GM21576 (cell line): Measurements from ENCODE around the gene FN3KRP.

Experiments used
- ATAC-seq: cut with Tn5 transposase; IDR thresholded peaks from one replicate; pipeline ENCODE4 v1.9.1; 2021; ENCODE audit warnings: mild to moderate bottlenecking, moderate library complexity; ENCODE audit not compliant: unreplicated experiment

FN3KRP gene

DNA sequence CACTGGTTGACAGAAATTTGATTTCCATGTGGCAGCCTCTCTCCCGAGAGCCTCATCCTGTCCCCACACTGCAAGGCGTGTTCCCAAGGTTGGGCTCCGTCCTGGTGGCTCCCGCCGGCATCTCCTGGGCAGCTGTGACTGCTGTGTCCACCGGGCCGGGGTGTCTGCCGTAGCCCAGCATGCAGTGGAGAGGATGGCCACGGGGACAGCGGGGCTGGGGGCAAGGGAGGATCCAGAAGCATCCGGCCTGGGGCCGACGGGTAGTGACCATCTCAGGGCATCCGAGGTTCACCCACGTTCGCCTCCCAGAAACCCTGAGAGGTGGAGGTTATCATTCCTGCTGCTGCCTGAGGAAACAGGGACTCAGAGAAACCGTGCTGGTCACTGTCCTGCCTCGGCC, 10.8 kb upstream of the FN3KRP start:
- ATAC-seq: no peak

DNA sequence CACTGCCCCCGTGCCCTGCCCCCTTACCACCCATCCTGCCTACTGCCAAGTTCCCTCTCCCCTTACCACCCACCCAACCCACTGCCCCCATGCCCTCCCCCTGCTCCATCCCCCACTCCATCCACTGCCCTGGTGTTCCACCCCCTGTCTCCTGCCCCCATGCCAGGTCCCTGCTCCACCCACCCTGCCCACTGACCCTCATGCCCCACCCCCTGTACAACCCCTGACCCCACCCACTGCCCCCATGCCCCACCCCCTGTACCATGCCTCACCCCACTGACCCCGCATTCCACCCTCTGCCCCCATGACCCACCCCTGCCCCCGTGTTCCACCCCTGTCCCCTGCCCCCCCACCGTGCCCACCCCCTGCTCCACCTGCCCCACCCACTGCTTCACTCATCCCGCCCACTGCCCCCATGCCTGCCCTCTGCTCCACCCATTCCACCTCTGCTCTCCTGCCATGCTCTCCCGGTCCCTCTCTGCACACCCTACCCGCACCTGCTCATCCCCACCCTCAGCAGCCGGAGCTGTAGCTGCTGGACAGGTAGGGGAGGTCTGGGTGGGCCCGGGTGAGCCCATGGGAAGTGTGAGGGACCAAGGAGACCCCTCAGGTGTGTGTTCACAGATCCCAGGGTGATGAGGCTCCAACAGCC, 7.4 kb upstream of the FN3KRP start:
- ATAC-seq: no peak

DNA sequence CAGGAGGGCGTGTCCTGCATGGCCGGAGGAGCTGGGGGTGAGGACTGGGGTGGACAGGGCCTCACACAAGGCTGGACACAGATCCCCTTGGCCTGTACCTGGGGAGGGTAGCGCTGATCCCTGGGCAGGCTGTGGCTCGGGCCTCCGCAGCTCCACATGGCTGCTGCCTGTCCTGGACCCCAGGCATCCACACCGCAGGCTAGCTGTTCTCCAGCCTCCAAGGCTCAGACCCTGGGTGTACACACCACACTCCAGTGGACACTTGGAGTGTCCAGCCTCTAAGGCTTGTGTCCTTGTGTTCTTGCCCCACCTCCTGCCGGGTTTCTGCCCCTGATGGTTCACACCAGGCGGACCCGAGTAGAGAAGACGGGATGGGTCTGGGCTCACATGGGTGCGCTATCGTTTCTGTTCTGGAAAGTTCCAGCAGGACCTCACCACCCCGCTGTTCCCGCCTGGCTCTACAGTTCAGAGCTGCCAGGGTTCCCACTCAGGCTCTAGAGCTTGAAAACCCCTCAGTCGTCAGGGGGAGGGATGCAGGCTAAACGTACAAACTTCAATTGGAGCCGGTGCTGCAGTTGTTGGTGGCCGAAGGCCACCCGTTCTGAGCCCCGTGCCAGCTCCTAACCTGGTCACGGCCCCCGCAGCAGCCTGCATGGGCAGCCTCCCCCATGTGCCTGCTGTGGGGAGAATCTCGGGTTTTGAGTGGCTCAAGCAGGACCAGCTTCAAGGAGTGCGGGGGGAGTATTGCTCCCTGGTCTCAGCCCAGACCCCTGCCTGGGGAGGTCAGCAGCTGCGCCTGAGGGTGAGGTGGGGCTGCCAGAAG, 6.6 kb upstream of the FN3KRP start:
- ATAC-seq: no peak

DNA sequence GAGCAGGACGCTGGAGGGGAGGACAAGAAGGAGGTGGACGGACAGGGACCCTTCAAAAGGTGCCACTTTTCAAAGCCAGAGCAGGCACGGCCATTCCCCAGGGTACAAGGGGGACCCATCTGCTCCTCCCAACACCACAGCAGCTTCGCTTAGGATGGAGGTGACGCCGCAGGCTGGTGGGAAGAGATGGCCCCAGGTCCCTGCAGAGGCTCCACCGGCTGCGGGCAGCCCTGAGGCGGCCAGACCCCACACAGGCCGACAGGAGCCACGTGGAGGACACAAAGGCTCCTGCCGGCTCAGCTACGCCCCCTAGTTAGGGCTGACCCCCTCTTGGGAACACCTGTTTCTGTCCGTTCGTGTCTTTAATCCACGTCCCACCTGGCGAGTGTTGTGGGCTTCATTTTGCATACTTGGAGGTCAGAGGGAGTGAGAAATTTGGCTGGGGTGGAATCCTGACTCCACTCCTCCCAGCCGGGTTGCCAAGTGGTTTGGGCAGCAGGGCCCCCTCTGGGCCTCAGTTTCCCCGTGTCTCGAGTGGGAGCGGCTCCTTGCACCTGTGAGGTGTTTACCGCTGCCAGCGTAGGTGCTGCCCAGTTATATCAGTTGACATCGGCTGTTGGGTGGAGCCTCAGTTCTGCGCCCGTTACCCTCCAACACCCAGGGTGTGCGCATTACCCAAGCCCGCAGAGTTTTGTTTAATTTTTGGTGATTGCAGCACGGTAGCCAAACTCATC, 5.8 kb upstream of the FN3KRP start:
- ATAC-seq: no peak

DNA sequence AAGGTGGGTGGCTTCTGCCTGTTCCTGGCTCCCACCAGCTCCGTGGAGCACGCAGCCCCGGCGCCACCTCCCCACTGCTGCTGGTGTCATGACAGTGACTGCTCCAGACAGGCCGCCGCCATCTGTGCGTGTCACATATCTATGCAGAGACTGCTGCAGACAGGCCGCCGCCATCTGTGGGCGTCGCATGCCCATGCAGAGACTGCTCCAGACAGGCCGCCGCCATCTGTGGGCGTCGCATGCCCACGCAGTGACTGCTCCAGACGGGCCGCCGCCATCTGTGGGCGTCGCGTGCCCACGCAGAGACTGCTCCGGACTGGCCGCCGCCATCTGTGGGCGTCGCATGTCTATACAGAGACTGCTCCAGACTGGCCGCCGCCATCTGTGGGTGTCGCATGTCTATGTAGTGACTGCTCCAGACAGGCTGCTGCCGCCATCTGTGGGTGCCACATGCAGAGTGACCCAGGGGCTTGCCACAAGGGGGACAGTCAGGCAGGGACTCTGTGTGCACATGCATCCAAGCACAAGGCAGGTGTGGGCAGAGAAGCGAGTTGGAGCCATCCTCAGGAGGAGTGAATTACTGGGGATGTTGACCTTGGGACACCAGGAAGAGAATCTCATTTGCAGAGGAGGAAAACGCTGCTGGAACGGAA, 3.3 kb upstream of the FN3KRP start:
- ATAC-seq: no peak

DNA sequence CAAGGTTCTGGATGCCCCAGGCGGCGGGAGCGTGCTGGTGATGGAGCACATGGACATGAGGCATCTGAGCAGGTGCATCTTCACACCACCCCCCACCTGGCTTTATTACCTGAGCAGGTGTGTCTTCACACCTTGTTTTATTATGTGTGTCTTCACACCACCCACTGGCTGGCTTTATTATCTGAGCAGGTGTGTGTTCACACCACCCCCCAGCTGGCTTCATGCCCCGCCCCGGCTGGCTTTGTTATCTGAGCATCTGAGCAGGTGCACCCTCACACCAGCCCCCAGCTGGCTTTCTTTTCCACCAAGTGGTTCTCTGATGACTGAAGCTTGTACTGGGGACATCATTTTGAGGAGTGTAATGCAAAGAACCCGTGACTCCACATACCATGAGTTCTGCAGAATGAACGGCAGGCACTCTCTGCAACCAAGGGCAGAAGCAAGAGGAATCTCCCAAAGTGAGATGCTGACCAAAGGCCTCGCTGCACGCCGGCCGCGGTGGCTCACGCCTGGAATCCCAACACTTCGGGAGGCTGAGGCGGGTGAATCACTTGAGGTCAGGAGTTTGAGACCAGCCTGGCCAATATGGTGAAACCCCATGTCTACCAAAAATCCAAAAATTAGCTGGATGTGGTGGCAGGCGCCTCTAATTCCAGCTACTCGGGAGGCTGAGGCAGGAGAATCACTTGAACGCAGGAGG, 2.6 kb downstream of the FN3KRP start:
- no peak for ATAC-seq

DNA sequence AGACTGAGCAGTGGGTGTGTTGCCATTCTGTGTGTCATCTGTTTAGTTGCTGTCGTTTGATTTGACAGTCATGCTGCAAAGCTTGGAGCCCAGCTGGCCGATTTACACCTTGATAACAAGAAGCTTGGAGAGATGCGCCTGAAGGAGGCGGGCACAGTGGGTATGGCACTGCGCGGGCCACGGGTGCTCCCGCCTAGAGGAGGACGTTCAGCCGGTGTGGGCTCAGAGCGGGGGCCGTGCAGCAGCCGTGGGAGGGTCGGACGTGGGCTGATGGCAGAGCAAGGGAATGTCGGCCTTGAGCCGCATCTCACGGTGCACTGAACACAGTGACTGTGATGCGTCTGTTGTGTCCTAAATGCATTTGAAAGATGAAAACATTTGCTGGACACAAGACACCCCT, 3.7 kb downstream of the FN3KRP start:
- ATAC-seq: no peak

DNA sequence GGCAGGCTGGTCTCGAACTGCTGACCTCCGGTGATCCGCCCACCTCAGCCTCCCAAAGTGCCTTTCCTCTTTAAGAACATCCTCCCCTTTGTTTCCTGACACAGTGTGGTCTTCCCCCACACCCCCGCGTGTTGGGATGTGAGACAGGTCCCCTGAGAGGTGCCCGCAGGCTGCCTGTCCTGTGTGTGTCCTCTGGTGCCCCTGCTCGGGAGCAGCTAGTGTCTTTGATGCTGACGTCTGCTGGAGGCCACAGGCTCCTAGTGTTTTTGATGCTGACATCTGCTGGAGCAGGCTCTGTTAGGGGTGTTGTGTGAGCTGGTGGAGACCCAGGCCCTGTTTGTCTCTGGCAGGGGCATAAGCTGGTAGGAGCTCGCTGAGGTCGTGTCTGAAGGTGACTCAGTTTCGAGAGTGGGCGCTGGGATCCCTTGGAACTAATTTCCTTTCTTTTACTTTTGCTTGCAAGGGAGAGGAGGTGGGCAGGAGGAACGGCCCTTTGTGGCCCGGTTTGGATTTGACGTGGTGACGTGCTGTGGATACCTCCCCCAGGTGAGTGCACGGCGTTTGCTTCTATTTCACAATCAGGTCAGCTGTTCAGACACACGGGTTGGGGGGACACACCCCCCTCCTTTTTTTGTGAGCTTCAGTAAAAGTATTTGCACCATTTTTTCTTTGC, 6.0 kb downstream of the FN3KRP start:
- no peak for ATAC-seq

DNA sequence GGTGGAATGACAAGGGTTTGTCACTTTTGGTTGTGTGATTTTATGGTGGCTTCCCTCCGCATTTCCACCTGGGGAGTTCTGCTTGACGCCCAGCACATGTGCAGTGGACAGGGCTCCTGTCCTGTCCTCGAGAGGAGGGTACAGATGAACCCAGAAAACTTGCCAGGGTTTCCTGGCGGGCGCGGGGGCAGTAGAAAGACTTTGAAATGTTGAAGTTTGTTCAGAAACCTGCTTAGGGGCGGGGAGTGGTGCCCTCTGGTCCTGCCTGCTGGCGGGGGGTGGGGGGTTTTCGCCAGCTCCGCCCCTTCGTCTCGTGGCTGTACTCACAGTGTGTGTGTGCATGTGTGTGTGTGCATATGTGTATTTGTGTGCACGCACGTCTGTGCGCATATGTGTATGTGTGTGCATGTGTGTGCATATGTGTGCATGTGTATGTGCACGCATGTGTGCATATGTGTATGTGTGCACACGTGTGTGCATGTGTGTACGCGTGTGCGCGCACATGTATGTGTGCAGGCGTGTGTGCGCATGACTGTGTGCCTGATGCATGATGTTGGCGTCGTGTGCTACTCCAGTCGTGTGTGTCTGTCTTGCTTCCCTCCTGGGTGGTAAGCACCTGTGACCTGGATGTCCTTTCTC, 6.8 kb downstream of the FN3KRP start:
- no peak for ATAC-seq

DNA sequence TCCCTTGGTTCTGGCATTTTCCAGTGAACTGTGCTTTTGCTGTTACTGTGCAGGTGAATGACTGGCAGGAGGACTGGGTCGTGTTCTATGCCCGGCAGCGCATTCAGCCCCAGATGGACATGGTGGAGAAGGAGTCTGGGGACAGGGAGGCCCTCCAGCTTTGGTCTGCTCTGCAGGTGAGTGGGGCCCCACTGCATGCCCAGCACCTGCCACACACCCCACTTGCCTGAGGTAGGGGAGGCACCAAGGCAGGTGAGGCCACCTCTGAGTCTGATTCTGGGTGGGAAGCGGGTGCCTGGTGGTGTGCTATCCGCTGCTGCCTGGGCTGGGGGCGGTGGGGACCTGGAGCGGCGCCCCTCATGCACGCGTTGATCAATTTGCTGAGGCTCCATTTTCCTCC, 9.9 kb downstream of the FN3KRP start:
- ATAC-seq: no peak

DNA sequence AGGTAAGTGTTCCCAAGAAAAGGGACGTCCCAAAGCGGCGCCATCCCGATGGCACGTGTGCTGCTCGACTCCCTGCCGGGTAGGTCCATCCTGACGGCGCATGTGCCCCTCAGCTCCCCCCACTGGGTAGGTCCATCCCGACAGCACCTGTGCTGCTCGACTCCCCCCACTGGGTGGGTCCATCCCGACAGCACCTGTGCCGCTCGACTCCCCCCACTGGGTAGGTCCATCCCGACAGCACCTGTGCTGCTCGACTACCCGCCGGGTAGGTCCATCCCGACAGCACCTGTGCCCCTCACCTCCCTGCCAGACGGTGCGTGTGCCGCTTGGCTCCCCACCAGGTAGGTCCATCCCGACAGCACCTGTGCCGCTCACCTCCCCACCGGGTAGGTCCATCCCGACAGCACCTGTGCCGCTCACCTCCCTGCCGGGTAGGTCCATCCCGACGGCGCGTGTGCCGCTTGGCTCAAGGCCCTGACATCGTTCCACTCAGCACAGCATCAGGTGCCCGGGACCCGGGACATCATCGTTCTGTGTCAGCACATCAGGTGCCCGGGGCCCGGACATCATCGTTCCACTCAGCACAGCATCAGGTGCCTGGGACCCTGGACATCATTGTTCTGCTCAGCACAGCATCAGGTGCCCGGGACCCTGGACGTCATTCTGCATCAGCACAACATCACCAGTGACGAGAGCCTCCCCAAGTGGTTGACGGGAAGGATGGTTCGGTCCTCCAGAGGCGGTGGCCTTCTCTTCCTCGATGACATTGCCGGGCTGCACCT, 13.2 kb downstream of the FN3KRP start:
- no peak for ATAC-seq

DNA sequence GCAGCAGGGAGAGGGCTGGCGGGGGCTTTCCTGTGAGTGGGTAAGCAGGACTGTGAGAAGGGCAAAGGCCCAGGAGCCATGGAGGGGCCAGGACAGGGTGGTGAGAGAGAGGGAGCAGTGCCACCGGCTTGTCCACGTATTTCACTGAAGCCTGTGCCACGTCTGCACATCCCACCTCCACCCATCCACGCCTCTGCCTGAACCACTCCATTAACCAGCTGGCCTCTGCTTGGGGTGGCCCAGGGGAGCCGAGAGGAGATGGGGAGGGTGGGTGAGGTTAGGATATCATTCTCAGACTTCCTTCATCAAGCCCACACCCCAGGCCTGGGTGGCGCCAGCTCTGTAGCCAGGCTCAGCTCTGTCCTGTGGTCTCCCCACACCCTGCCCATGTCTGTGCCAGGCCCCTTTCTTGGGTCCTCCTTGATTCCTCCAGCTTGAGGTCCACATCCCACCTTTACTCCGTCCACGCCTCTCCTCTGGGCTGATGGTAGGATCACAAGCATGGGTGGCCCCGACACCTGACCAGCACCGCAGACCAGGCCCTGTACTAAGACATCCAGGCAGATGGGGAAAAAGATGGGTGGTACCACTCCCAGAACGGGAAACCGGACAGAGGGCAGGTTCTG, 15.7 kb downstream of the FN3KRP start:
- ATAC-seq: no peak

DNA sequence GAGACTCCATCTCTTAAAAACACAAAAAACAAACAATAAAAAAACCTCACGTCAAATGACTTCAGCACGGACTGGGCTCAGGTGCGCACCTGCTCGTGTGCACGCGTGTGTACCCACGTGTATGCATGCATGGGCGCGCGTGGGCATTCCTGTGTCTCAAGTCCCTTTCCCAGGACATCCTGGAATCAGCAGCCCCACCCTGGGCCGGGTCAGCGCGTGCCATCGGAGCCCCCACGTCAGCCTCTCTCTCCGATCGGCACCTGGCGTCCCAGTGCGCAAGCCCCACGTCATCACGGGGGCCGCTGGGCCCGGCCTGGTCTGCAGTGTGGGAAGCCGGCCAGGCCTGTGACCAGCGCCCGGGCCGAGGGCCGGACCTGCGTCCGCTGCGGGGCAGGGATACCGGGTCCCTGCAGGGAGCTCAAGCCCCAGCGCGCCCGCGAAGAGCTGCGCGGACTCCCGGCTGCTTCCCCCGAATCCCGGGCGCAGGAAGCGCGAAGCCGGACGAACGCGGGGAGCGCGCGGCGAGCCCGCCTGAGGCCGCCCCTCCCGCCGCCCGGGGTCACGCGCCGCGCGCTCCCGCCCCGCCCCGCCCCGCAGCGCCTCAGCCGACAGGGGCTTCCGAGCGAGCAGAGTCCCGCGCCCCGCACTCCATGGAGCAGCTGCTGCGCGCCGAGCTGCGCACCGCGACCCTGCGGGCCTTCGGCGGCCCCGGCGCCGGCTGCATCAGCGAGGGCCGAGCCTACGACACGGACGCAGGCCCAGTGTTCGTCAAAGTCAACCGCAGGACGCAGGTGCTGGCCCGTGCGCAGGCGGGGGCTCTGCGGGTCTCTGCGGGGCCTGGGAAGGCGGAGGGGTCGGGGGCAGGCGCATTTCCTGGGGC, 18.7 kb downstream of the FN3KRP start, which contains the start of gene FN3K:
Gene FN3K (plus strand): TSS at position 629 of the 880 bp plus-strand sequence. CDS start 22 bp downstream, at position 651.
- no peak for ATAC-seq

DNA sequence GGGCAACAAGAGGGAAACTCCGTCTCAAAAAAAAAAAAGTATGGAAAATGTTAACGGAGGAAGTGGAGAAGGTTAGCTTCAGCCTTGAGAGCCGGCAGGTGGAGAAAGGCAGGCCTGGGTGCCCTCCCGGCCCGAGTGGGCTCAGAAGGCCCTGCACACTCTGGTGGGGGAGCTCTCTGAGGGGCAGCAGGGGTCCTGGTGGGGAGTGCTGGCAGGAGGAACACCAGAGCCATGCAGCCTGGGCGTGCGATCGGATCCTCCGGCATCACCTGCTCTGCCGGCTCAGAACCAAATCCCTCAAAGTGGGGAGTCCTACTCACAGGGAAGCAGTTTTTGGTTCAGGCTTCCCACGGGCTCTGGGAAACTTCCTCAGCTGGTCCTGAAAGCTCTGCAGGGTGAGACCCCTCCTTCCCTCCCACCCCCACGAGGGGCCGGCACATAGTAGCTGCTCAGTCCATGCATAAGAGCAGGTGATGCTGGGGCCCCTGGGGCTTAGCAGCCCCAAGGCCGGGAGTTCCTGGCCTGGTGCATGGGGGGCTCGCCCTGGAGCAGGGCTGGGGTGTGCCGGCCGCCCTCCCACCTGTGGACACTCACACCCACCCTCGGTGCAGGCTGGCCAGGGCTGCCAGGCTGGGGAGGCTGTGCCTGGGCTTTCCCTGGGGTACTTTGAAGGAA, 20.1 kb downstream of the FN3KRP start:
- no peak for ATAC-seq

DNA sequence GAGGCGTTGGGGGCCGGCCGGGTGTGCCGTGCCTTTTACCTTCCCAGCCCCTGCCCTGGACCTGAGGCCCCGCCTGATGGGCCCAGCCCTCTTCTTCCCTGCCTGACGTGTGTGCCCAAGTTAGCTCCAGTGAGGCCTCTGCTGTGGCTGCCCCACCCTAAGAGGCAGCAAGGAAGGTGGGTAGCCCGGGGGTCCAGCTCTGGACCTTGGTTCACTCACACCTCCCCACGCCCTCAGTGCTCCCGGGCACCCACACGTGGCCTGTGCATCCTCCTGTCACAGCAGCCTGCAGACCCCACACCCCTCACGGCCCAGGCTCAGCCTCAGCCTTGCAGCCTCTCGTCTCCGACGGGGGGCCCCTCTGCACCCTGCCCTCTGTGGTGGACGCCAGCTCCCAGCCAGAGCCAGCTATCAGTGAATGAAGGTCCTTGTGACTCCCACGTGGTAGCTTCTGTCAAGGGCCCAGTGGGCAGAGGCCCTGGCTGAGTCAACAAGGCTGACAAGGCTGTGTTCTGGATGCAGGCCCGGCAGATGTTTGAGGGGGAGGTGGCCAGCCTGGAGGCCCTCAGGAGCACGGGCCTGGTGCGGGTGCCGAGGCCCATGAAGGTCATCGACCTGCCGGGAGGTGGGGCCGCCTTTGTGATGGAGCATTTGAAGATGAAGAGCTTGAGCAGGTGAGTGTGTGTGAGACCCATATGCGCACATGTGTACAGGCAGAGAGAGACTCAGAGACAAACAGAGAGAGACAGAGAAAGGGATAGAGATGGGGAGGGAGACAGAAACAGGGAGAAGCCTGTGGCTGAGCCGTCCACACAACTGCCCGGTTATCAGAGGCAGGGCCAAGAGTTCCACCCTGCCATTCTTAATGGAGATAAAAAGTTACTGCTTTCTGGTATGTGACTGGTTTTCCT, 21.7 kb downstream of the FN3KRP start:
- no peak for ATAC-seq
